ENCODE results near the gene DLG4.
A peak's percentile ranks its signal among the peaks of the same experiment; 100 is the strongest.
"Not testable (repeated sequence)": the region's sequence is repeated elsewhere in the genome, so short reads cannot be mapped to it uniquely, and the experiment has no call there.

The DLG4 gene

GRCh38 chr17:7211491-7212273 is 8.0 kb downstream of the DLG4 start:
- peak; percentile 61 for DNase-seq

- peak; percentile 96 for DNase-seq
These were observed 10.7 kb downstream of the DLG4 start for GRCh38 chr17:7208754-7209460.

- DNase-seq = peak; percentile 96
These were observed 11.5 kb downstream of the DLG4 start for GRCh38 chr17:7208027-7208571.

- DNase-seq = peak; percentile 64
These were observed 12.3 kb downstream of the DLG4 start for GRCh38 chr17:7207120-7208001.

GRCh38 chr17:7205561-7205960 is 14.1 kb downstream of the DLG4 start:
- DNase-seq = no peak

- DNase-seq = peak; percentile 97
These were observed 14.7 kb downstream of the DLG4 start for GRCh38 chr17:7204828-7205461.

- peak; percentile 86 for DNase-seq
These were observed 15.3 kb downstream of the DLG4 start for GRCh38 chr17:7204336-7204735.

GRCh38 chr17:7203391-7203790 is 16.2 kb downstream of the DLG4 start:
- no peak for DNase-seq

- no peak for DNase-seq
These were observed 22.8 kb downstream of the DLG4 start for GRCh38 chr17:7196651-7197401.

- DNase-seq = no peak
These were observed 23.7 kb downstream of the DLG4 start for GRCh38 chr17:7195971-7196370.

GRCh38 chr17:7192271-7192937 is 27.2 kb downstream of the DLG4 start:
- peak; percentile 93 for DNase-seq

GRCh38 chr17:7191571-7192270 is 27.9 kb downstream of the DLG4 start:
- DNase-seq = peak; percentile 87

- DNase-seq = no peak
These were observed 28.6 kb downstream of the DLG4 start for GRCh38 chr17:7191069-7191468.

- no peak for DNase-seq
These were observed 29.2 kb downstream of the DLG4 start for GRCh38 chr17:7190276-7190917.

GRCh38 chr17:7186241-7186640 is 33.4 kb downstream of the DLG4 start:
- DNase-seq = peak; percentile 74

- DNase-seq = no peak
These were observed 35.0 kb downstream of the DLG4 start for GRCh38 chr17:7184647-7185046.

GRCh38 chr17:7184091-7184488 is 35.5 kb downstream of the DLG4 start:
- DNase-seq = peak; percentile 61

GRCh38 chr17:7183433-7184090 is 36.1 kb downstream of the DLG4 start:
- DNase-seq = no peak

GRCh38 chr17:7182101-7182500 is 37.5 kb downstream of the DLG4 start:
- DNase-seq = not testable (repeated sequence)
